Trophoblast cell (in vitro differentiated cells and primary cell): ENCODE data around the gene FPR1.

Experiments
- DNase-seq, 2 donors: peaks; one replicate each; pipeline ENCODE4 v3.0.0-alpha.2; 2016
- H2AFZ ChIP-seq: 2 replicates; pipeline ENCODE4 v1.6.1; 2013; ENCODE audit warnings: low read length, moderate library complexity, mild to moderate bottlenecking; ENCODE audit not compliant: insufficient read depth, poor library complexity
- H2AK5ac ChIP-seq: 2 replicates; pipeline ENCODE4 v1.6.1; 2013; ENCODE audit warnings: mild to moderate bottlenecking, low read length
- H2BK120ac ChIP-seq: 2 replicates; pipeline ENCODE4 v1.6.1; 2013; ENCODE audit warnings: low read length, mild to moderate bottlenecking, moderate library complexity; ENCODE audit not compliant: insufficient read depth, poor library complexity
- H2BK12ac ChIP-seq: 2 replicates; pipeline ENCODE4 v1.6.1; 2013; ENCODE audit warnings: mild to moderate bottlenecking, low read length, moderate library complexity
- H2BK5ac ChIP-seq: 2 replicates; pipeline ENCODE4 v1.6.1; 2013; ENCODE audit warnings: low read length, low read depth, moderate library complexity, mild to moderate bottlenecking; ENCODE audit not compliant: poor library complexity
- H3K14ac ChIP-seq: 2 replicates; pipeline ENCODE4 v1.6.1; 2013; ENCODE audit warnings: mild to moderate bottlenecking, low read length
- H3K18ac ChIP-seq: 2 replicates; pipeline ENCODE4 v1.6.1; 2013; ENCODE audit warnings: mild to moderate bottlenecking, low read length
- H3K23ac ChIP-seq: 2 replicates; pipeline ENCODE4 v1.6.1; 2013; ENCODE audit warnings: low read length
- H3K27ac ChIP-seq: 2 replicates; pipeline ENCODE4 v1.5.1; 2013; ENCODE audit warnings: low read depth, mild to moderate bottlenecking, inconsistent platforms, low read length, moderate library complexity
- H3K27me3 ChIP-seq: 2 replicates; pipeline ENCODE4 v1.6.1; 2013; ENCODE audit warnings: inconsistent platforms, mild to moderate bottlenecking, low read length, moderate library complexity; ENCODE audit not compliant: insufficient read depth
- H3K36me3 ChIP-seq, 2 experiments: 1 replicate in 1 of 2; 2 replicates in 1 of 2; pipeline ENCODE4 v1.6.1; 2013; ENCODE audit warnings: low read length in 2 of 2, mild to moderate bottlenecking in 2 of 2, moderate library complexity in 1 of 2; ENCODE audit not compliant: insufficient read depth in 2 of 2, control insufficient read depth in 1 of 2
- H3K4ac ChIP-seq: 2 replicates; pipeline ENCODE4 v1.6.1; 2013; ENCODE audit warnings: low read depth, mild to moderate bottlenecking, low read length, moderate library complexity
- H3K4me1 ChIP-seq, 2 experiments: 1 replicate in 1 of 2; 2 replicates in 1 of 2; pipeline ENCODE4 v1.6.1; 2013; ENCODE audit warnings: low read length in 2 of 2, mild to moderate bottlenecking in 2 of 2, moderate library complexity in 1 of 2; ENCODE audit not compliant: insufficient read depth in 2 of 2, control insufficient read depth in 1 of 2
- H3K4me2 ChIP-seq: 2 replicates; pipeline ENCODE4 v1.6.1; 2013; ENCODE audit warnings: inconsistent platforms, mild to moderate bottlenecking, low read length, moderate library complexity
- H3K4me3 ChIP-seq: 2 replicates; pipeline ENCODE4 v1.5.1; 2013; ENCODE audit warnings: mild to moderate bottlenecking, low read depth, low read length, inconsistent platforms
- H3K79me1 ChIP-seq: one replicate; pipeline ENCODE4 v1.6.1; 2013; ENCODE audit warnings: low read length
- H3K79me2 ChIP-seq: 2 replicates; pipeline ENCODE4 v1.6.1; 2013; ENCODE audit warnings: low read length, mild to moderate bottlenecking; ENCODE audit not compliant: control insufficient read depth, insufficient read depth, poor library complexity
- H3K9ac ChIP-seq: 2 replicates; pipeline ENCODE4 v1.6.1; 2013; ENCODE audit warnings: mild to moderate bottlenecking, low read length
- H3K9me3 ChIP-seq: 2 replicates; pipeline ENCODE4 v1.6.1; 2013; ENCODE audit warnings: low read depth, mild to moderate bottlenecking, control low read depth, inconsistent platforms, low read length; ENCODE audit not compliant: insufficient read depth
- H4K12ac ChIP-seq: 2 replicates; pipeline ENCODE4 v1.6.1; 2013; ENCODE audit warnings: low read depth, mild to moderate bottlenecking, low read length, moderate library complexity
- H4K8ac ChIP-seq: 2 replicates; pipeline ENCODE4 v1.6.1; 2013; ENCODE audit warnings: low read depth, mild to moderate bottlenecking, low read length, moderate library complexity
- H4K91ac ChIP-seq: one replicate; pipeline ENCODE4 v1.6.1; 2013; ENCODE audit warnings: low read depth, mild to moderate bottlenecking, low read length, moderate library complexity
- WGBS: extraction: QIAGEN DNeasy Blood & Tissue Kit; methylation state at CpG from one replicate; pipeline ENCODE4 v1.1.7; 2013; ENCODE audit warnings: missing lambda C conversion rate; ENCODE audit not compliant: insufficient read length, insufficient coverage; ENCODE audit errors: extremely low coverage; 5-methylcytosine and 5-hydroxymethylcytosine counted together

The FPR1 gene

GRCh38 chr19:51781999-51782398 is 30.3 kb upstream of the FPR1 start:
- Histone ChIP-seq H3K79me1 (peaks cover 5% of the 10 kb centered on the region), H3K9ac (no peak overlapping the region), H3K4ac (no peak overlapping the region), H2BK120ac (no peak overlapping the region), H2BK12ac (no peak overlapping the region), H2AFZ (no peak overlapping the region), H2BK5ac (no peak overlapping the region), H3K79me2 (no peaks in the 10 kb centered on the region), H4K8ac (no peak overlapping the region), H3K4me3 (no peak overlapping the region), H3K4me1 (peaks cover 4% of the 10 kb centered on the region in 2 experiments), H3K27ac (no peak overlapping the region), H3K23ac (no peak overlapping the region), H3K36me3 (no peaks in the 10 kb centered on the region), H3K18ac (no peak overlapping the region), H3K9me3 (peaks cover 2% of the 10 kb centered on the region), H3K4me2 (no peak overlapping the region), H4K91ac (no peak overlapping the region), H3K14ac (no peak overlapping the region), H3K27me3 (no peaks in the 10 kb centered on the region), H4K12ac (no peak overlapping the region), H2AK5ac (no peak overlapping the region)
- 86% methylated on average over 1 of the region's 3 CpGs for WGBS
- no peak for DNase-seq

GRCh38 chr19:51780270-51780669 is 28.6 kb upstream of the FPR1 start:
- Histone ChIP-seq H3K18ac (no peak overlapping the region), H3K4ac (no peak overlapping the region), H3K9ac (peak overlapping the region; percentile 11), H3K27me3 (no peaks in the 10 kb centered on the region), H3K4me2 (no peak overlapping the region), H3K4me3 (no peak overlapping the region), H3K4me1 (no peaks in the 10 kb centered on the region), H4K91ac (no peak overlapping the region), H2BK120ac (peak overlapping the region; percentile 82), H4K8ac (no peak overlapping the region), H2BK5ac (no peak overlapping the region), H2AK5ac (peak overlapping the region; percentile 97), H3K79me2 (no peaks in the 10 kb centered on the region), H2AFZ (peak overlapping the region; percentile 49), H3K36me3 (no peaks in the 10 kb centered on the region), H3K9me3 (peaks cover 2% of the 10 kb centered on the region), H3K14ac (no peak overlapping the region), H4K12ac (no peak overlapping the region), H2BK12ac (peak overlapping the region; percentile 85), H3K79me1 (peaks cover 5% of the 10 kb centered on the region), H3K23ac (no peak overlapping the region), H3K27ac (no peak overlapping the region)
- DNase-seq, result no peak
- WGBS, result no CpG with 5 or more reads among the region's 2 CpGs

DNA sequence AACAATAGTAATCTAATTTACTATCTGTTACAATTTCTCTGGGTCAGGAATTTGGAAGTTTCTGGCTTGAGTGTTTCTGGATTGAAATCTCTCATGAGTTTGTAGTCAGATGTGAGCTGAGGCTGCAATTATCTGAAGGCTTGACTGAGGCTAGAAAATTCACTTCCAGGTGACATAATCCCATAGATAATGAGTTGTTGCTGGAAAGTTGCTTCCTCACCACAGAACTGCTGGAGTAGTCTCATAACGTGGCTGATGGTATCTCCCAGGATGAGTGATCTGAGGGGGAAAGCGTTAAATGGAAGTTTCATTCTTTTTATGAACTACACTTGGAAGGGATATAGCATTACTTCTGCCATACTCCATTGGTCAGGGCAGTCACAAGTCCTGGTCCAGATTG is 28.0 kb upstream of the FPR1 start:
- H3K4ac ChIP-seq, result no peak overlapping the region
- no peak overlapping the region for H3K14ac ChIP-seq
- H3K23ac ChIP-seq, result no peak overlapping the region
- peak in 1 of 2 donors; percentile 59 for DNase-seq
- H3K4me3 ChIP-seq, result no peak overlapping the region
- H2BK120ac ChIP-seq, result peak overlapping the region; percentile 20
- no CpG with 5 or more reads among the region's 2 CpGs for WGBS
- no peak overlapping the region for H2AK5ac ChIP-seq
- H3K4me1 ChIP-seq, result no peaks in the 10 kb centered on the region
- no peak overlapping the region for H4K8ac ChIP-seq
- no peaks in the 10 kb centered on the region for H3K79me2 ChIP-seq
- H3K27me3 ChIP-seq, result no peaks in the 10 kb centered on the region
- no peak overlapping the region for H3K18ac ChIP-seq
- H3K9ac ChIP-seq, result no peak overlapping the region
- no peak overlapping the region for H4K12ac ChIP-seq
- no peak overlapping the region for H4K91ac ChIP-seq
- no peak overlapping the region for H3K4me2 ChIP-seq
- H2BK5ac ChIP-seq, result no peak overlapping the region
- H2BK12ac ChIP-seq, result no peak overlapping the region
- peaks cover 2% of the 10 kb centered on the region for H3K9me3 ChIP-seq
- H3K27ac ChIP-seq, result no peak overlapping the region
- no peaks in the 10 kb centered on the region for H3K36me3 ChIP-seq
- no peak overlapping the region for H2AFZ ChIP-seq
- peaks cover 5% of the 10 kb centered on the region for H3K79me1 ChIP-seq

DNA sequence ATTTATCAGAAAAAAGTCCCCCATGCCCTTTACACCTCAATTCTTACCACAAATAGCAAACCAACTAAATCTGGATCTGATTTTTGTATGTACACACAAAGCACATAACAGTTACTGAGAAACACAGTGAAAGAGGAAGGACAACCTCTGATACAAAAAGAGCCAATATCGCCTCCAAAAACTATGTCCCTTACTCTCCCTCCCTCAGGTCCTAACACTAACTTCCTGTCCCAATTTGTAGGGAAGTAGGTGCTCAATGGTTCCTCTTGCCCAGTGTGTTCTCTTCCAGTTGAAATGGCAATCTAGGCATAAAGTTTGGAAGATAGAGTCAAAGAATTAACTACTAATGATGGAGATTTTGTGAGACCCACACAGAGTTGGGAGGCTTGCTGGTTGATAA is 27.5 kb upstream of the FPR1 start:
- H3K4me1 ChIP-seq, result no peaks in the 10 kb centered on the region
- no CpG with 5 or more reads among the region's 1 CpG for WGBS

More for the DNA sequence above, 27.5 kb upstream of the FPR1 start:
- Histone ChIP-seq H3K4me3 (no peak overlapping the region), H3K27me3 (no peaks in the 10 kb centered on the region), H2AFZ (no peak overlapping the region), H3K27ac (no peak overlapping the region), H3K79me1 (peaks cover 5% of the 10 kb centered on the region), H2BK120ac (no peak overlapping the region), H4K8ac (no peak overlapping the region), H3K14ac (no peak overlapping the region), H4K91ac (no peak overlapping the region), H4K12ac (no peak overlapping the region), H2BK5ac (no peak overlapping the region), H2AK5ac (no peak overlapping the region), H3K23ac (no peak overlapping the region), H3K18ac (no peak overlapping the region), H3K9me3 (peaks cover 2% of the 10 kb centered on the region), H2BK12ac (peak overlapping the region; percentile 80), H3K79me2 (no peaks in the 10 kb centered on the region), H3K4ac (no peak overlapping the region), H3K9ac (peak overlapping the region; percentile 66), H3K4me2 (no peak overlapping the region), H3K36me3 (no peaks in the 10 kb centered on the region)
- no peak for DNase-seq
